Activated T-cell treated with anti-CD3 and anti-CD28 coated beads, Interleukin-2, amount 50 U/mL, for 24 hours (primary cell): ENCODE data around the gene PREP.
"Not testable (repeated sequence)": the region's sequence is repeated elsewhere in the genome, so short reads cannot be mapped to it uniquely, and the experiment has no call there.

ENCODE experiments used
- DNase-seq: peaks from one replicate; pipeline ENCODE4 v3.0.0-alpha.2; 2020
- H3K27ac Mint-ChIP-seq: 2 replicates; pipeline ENCODE4 v1.8.0; 2020; ENCODE audit warnings: mild to moderate bottlenecking, mixed read lengths
- H3K27me3 Mint-ChIP-seq: 2 replicates; pipeline ENCODE4 v1.8.0; 2020; ENCODE audit warnings: mixed read lengths
- H3K36me3 Mint-ChIP-seq: 2 replicates; pipeline ENCODE4 v1.8.0; 2020; ENCODE audit warnings: low read depth, mixed read lengths
- H3K4me1 Mint-ChIP-seq: 2 replicates; pipeline ENCODE4 v1.8.0; 2020; ENCODE audit warnings: low read depth, mixed read lengths
- H3K4me3 Mint-ChIP-seq: 2 replicates; pipeline ENCODE4 v1.8.0; 2020; ENCODE audit warnings: mild to moderate bottlenecking, moderate library complexity, mixed read lengths
- H3K9me3 Mint-ChIP-seq: 2 replicates; pipeline ENCODE4 v1.8.0; 2020; ENCODE audit warnings: mixed read lengths

PREP gene

DNA sequence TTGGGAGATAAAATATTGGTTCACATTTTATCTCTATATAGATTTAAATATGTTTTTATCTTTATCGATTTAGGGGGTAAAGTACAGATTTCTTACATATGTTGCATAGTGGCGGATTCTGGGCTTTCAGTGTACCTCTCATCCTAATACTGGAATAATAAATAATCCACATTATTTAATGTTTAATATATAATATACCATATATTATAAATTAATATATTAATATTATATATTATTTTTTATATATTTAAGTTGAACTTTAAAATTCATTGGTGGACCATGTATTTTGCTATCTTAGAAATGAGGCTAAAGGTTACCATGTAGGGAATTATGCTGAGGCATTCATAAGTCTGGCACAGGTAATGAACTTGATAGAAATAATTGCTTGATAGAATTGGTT, 133.5 kb downstream of the PREP start:
- no peak overlapping the region for H3K27ac Mint-ChIP-seq
- no peak for DNase-seq
- H3K36me3 Mint-ChIP-seq = no peaks in the 10 kb centered on the region
- H3K4me1 Mint-ChIP-seq = peaks cover 1% of the 10 kb centered on the region
- H3K4me3 Mint-ChIP-seq = no peak overlapping the region
- H3K27me3 Mint-ChIP-seq = peaks cover 5% of the 10 kb centered on the region
- H3K9me3 Mint-ChIP-seq = peaks cover 5% of the 10 kb centered on the region

DNA sequence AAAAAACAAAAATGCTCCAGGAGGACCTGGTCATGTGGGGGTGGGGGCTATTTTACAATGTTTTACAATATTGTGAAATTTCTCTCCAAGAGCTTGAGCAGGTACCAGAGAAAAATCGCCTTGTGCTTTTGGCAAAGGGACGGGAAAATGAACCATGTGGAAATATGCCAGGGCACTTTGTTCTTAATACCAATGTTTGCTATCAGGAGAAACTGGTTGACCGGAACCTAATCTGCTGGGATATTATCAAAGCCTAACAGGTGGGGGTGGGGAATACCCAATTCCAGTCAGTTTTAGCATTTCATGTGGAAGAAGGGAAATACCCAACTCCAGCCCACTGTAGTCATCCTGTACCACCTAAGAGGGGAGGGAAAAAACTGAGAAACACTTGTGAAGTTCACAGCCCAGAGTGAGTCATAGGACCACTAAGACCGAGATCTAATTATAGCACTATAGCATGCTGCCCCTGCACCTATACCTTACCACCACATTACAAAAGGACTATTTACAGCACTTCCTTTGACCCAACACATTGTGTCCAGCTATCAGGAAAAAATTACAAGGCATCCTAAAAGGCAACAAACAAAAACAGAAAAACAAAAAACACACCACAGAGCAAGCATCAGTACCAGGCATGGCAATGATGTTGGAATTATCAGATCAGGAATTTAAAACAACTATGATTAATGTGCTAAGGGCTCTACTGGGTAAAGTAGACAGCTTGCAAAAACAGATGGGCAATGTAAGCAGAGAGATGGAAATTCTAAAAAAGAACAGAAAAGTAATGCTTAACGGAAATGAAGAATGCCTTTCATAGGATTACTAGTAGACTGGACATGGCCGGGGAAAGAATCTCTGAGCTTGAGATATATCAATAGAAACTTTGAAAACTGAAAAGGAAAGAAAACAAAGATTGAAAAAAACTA, 138.9 kb downstream of the PREP start:
- Mint-ChIP-seq H3K27ac (no peak overlapping the region), H3K9me3 (peaks cover 5% of the 10 kb centered on the region), H3K36me3 (no peaks in the 10 kb centered on the region), H3K4me3 (no peak overlapping the region), H3K4me1 (peaks cover 13% of the 10 kb centered on the region), H3K27me3 (peaks cover 14% of the 10 kb centered on the region)
- DNase-seq = no peak

DNA sequence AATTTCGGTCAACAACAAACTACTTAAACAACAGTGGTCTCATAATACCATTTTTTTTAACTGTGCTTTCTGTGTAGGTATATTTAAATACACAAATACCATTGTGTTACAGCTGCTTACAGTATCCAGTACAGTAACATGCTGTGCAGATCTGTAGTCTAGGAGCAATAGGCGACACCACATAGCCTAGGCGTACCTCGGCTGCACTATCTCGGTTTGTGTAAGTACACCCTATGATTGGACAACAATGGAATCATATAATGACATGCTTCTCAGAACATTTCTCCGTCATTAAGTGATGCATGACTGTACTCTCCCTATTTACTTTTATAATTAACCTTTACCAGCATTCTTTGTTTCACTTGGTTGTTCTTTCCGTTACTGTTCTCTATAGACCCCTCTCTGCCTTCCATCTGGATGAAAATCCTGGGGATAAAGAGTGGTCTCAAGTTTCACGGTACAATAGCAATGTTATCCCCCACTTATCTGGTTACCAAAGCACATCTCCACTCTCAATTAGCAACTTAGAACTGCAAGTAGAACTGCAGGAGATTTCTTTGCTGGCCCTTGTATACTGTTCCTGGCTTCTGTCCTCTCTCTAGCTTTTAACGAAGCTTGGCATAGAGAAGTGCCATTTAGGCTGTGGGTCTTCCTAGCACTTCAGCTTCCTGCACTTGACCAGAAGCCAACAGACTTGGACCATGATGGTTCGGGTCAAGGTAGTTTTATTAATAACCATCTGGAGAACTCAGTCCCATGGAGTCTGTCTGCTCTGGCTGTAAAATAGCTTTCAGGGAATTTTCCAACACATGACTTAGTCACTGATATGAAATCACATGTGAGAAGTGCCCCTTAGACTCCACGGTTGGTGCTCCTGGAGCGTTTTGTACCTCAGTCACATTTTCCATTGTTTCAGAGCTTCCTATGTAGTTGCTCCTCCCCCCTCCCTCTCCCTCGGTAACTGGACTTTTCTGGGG, 142.7 kb downstream of the PREP start:
- Mint-ChIP-seq H3K9me3 (no peaks in the 10 kb centered on the region), H3K27me3 (peaks cover 12% of the 10 kb centered on the region), H3K27ac (no peak overlapping the region), H3K4me1 (peaks cover 13% of the 10 kb centered on the region), H3K36me3 (no peaks in the 10 kb centered on the region), H3K4me3 (no peak overlapping the region)
- no peak for DNase-seq

GRCh38 chr6:105258816-105259215, 144.1 kb downstream of the PREP start:
- H3K27me3 Mint-ChIP-seq = peaks cover 12% of the 10 kb centered on the region
- H3K27ac Mint-ChIP-seq = no peak overlapping the region
- H3K4me1 Mint-ChIP-seq = peaks cover 6% of the 10 kb centered on the region
- H3K36me3 Mint-ChIP-seq = no peaks in the 10 kb centered on the region
- no peak for DNase-seq
- H3K9me3 Mint-ChIP-seq = no peaks in the 10 kb centered on the region
- no peak overlapping the region for H3K4me3 Mint-ChIP-seq

- H3K9me3 Mint-ChIP-seq = no peaks in the 10 kb centered on the region
- H3K4me1 Mint-ChIP-seq = peaks cover 1% of the 10 kb centered on the region
- no peak overlapping the region for H3K27ac Mint-ChIP-seq
- peaks cover 12% of the 10 kb centered on the region for H3K27me3 Mint-ChIP-seq
- DNase-seq = no peak
- H3K4me3 Mint-ChIP-seq = no peak overlapping the region
- H3K36me3 Mint-ChIP-seq = no peaks in the 10 kb centered on the region
These were observed 145.5 kb downstream of the PREP start for GRCh38 chr6:105257340-105257739.

DNA sequence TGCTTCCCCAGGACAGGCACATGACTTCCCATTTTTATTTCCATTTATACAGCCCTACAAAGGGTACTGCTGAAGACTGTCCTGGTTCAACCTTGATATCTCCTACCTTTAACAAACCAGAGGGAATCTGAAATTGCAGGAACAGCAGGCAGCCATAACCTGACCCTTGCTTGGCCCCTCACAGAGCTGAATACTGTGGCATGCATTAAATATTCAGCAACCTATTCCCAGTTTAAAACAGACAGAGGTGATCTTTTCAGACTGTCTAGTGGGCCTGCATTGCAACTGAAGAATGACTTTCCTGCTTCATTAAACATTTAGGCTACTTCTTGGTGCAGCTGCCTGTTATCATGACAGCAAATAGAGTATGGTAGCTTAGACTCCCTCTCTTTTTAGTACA, 146.3 kb downstream of the PREP start:
- no peak overlapping the region for H3K4me3 Mint-ChIP-seq
- no peaks in the 10 kb centered on the region for H3K36me3 Mint-ChIP-seq
- H3K9me3 Mint-ChIP-seq = no peaks in the 10 kb centered on the region
- peaks cover 1% of the 10 kb centered on the region for H3K4me1 Mint-ChIP-seq
- no peak overlapping the region for H3K27ac Mint-ChIP-seq
- DNase-seq = no peak
- H3K27me3 Mint-ChIP-seq = peaks cover 9% of the 10 kb centered on the region

DNA sequence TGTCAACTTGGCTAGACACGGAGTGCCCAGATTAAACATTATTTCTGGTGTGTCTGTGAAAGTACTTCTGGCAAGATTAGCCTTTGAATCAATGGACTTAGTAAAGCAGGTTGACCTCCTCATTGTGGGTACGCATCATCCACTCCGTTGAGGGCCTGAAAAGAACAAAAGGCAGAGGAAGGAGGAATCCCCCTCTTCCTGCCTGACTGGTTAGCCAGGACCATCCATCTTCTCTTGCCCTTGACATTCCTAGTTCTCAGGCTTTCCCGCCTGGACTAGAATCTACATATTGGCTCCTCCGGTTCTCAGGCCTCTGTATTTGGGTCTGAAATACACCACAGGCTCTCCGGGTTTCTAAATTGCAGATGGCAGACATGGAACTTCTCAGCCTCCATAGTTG, 149.1 kb downstream of the PREP start:
- Mint-ChIP-seq H3K9me3 (no peaks in the 10 kb centered on the region), H3K4me1 (no peaks in the 10 kb centered on the region), H3K27me3 (peaks cover 3% of the 10 kb centered on the region), H3K27ac (no peak overlapping the region), H3K4me3 (no peak overlapping the region), H3K36me3 (no peaks in the 10 kb centered on the region)
- no peak for DNase-seq

GRCh38 chr6:105251689-105252088, 151.2 kb downstream of the PREP start:
- Mint-ChIP-seq H3K9me3 (no peaks in the 10 kb centered on the region), H3K4me3 (no peak overlapping the region), H3K27me3 (peaks cover 3% of the 10 kb centered on the region), H3K27ac (no peak overlapping the region), H3K4me1 (no peaks in the 10 kb centered on the region), H3K36me3 (no peaks in the 10 kb centered on the region)
- no peak for DNase-seq

DNA sequence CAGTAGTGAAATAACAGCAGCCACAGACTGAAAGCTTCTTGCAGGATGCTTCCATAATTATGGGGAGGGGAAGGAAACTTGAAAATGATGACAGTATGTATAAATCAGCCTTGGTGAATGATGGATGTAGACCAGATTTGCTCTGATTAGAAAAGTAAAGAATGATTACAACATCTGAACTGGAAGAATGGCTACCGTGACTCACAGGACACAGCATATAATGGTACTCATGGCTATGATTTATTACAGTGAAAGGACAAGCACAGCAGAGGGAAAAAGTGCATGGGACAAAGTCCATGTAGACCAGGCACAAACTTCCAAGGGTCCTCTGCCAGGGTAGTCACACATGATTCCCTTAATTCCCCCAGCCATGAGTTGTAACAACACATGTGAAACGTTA, 152.3 kb downstream of the PREP start:
- no peak overlapping the region for H3K27ac Mint-ChIP-seq
- H3K36me3 Mint-ChIP-seq = no peaks in the 10 kb centered on the region
- H3K4me3 Mint-ChIP-seq = no peak overlapping the region
- no peak for DNase-seq
- no peaks in the 10 kb centered on the region for H3K9me3 Mint-ChIP-seq
- peaks cover 1% of the 10 kb centered on the region for H3K27me3 Mint-ChIP-seq
- H3K4me1 Mint-ChIP-seq = no peaks in the 10 kb centered on the region

DNA sequence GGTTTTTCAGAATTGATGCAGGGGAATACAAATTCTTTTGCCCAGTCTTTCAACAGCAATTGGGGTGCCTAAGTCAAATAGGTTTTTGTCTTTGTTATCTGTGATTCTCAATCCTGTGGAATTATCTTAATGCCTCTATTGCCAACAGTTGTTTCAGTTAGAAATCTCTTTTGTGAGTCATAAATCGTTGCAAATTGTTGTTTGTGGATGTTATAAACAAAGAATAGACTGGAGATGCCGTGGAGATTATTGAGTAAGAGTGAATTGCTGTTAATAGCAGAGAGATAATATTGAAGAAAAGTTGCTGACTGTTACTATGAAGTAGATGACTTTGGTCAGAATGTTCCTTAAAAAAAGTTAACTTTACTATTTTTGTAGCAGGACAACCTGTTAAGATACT, 159.4 kb downstream of the PREP start:
- no peak overlapping the region for H3K27ac Mint-ChIP-seq
- no peak for DNase-seq
- H3K4me3 Mint-ChIP-seq = no peak overlapping the region
- H3K9me3 Mint-ChIP-seq = peaks cover 6% of the 10 kb centered on the region
- peaks cover 42% of the 10 kb centered on the region for H3K27me3 Mint-ChIP-seq
- no peaks in the 10 kb centered on the region for H3K36me3 Mint-ChIP-seq
- H3K4me1 Mint-ChIP-seq = no peaks in the 10 kb centered on the region

DNA sequence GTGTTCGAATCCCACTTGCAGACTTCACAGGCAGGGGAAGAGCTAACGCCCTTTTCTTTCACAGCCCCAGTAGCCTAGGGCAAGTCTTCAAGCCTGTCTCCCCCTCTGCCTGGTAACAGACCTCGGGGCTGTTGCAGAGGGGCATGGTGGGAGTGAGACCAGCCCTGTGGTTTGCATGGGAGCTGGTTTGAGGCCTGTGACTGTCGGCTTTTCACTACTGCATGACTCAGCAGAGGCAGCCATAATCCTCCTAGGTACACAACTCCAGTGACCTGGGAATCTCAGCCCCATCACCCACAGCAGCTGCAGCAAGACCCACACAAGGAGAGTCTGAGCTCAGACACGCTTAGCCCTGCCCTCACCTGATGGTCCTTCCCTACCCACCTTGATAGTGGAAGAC, 167.7 kb downstream of the PREP start:
- DNase-seq = no peak
- no peak overlapping the region for H3K4me3 Mint-ChIP-seq
- H3K9me3 Mint-ChIP-seq = peaks cover 23% of the 10 kb centered on the region
- no peak overlapping the region for H3K27ac Mint-ChIP-seq
- H3K27me3 Mint-ChIP-seq = peaks cover 65% of the 10 kb centered on the region
- H3K4me1 Mint-ChIP-seq = no peaks in the 10 kb centered on the region
- no peaks in the 10 kb centered on the region for H3K36me3 Mint-ChIP-seq

DNA sequence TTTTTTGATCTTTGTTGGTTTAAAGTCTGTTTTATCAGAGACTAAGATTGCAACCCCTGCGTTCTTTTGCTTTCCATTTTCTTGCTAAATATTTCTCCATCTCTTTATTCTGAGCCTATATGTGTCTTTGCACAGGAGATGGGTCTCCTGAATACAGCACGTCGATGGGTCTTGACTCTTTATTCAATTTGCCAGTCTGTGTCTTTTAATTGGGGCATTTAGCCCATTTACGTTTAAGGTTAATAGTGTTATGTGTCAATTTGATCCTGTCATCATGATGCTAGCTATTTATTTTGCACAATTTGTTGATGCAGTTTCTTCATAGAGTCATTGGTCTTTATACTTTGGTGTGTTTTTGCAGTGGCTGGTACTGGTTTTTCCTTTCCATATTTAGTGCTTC, 171.1 kb downstream of the PREP start:
- not testable (repeated sequence) for H3K4me3 Mint-ChIP-seq, H3K36me3 Mint-ChIP-seq, H3K4me1 Mint-ChIP-seq, H3K27ac Mint-ChIP-seq, DNase-seq
- Mint-ChIP-seq H3K27me3 (peaks cover 46% of the 10 kb centered on the region), H3K9me3 (peaks cover 13% of the 10 kb centered on the region)
